Activated CD8-positive, alpha-beta memory T cell treated with anti-CD3 and anti-CD28 coated beads, Interleukin-2, amount 10 ng/mL, durations not matched to agents 7 days and 5 days (primary cell): ENCODE data around the gene SEC61A1. TPM values are rescaled to one million over a fixed set of nuclear protein-coding genes. Genes with fewer than 3 reads are reported as not detected.

ENCODE experiments used
- ATAC-seq: fragments of 150-1000 bp; cut with Tn5 transposase; one replicate; pipeline ENCODE4 v1.10.0; 2021; ENCODE audit warnings: moderate library complexity
- CTCF ChIA-PET: fragments of 350-600 bp; sonication (Branson Sonifier 250); formaldehyde crosslinking; loops from one replicate; lab custom pipeline; 2021; ENCODE audit warnings: antibody characterized with exemption; lab: Charles Lee
- DNase-seq: peaks from one replicate; pipeline ENCODE4 v3.0.0-alpha.2; 2020
- H3K27ac Mint-ChIP-seq: one replicate; pipeline ENCODE4 v1.8.0; 2021; ENCODE audit warnings: mild to moderate bottlenecking, mixed read lengths
- H3K27me3 Mint-ChIP-seq: one replicate; pipeline ENCODE4 v1.8.0; 2021; ENCODE audit warnings: mixed read lengths
- H3K36me3 Mint-ChIP-seq: one replicate; pipeline ENCODE4 v1.8.0; 2021; ENCODE audit warnings: mild to moderate bottlenecking, mixed read lengths
- H3K4me1 Mint-ChIP-seq: one replicate; pipeline ENCODE4 v1.8.0; 2021; ENCODE audit warnings: mixed read lengths
- H3K4me3 Mint-ChIP-seq: one replicate; pipeline ENCODE4 v1.8.0; 2021; ENCODE audit warnings: mild to moderate bottlenecking, moderate library complexity, mixed read lengths
- H3K9me3 Mint-ChIP-seq: one replicate; pipeline ENCODE4 v1.8.0; 2022; ENCODE audit warnings: low read depth, mixed read lengths
- total RNA-seq, 2 experiments: library from RNA; stranded (reverse); gene quantifications; one replicate each; pipeline ENCODE4 v1.2.3, GENCODE V29; 2021

Gene SEC61A1
- total RNA-seq, 2 experiments from 2014 or later: 123 to 178 TPM

DNA sequence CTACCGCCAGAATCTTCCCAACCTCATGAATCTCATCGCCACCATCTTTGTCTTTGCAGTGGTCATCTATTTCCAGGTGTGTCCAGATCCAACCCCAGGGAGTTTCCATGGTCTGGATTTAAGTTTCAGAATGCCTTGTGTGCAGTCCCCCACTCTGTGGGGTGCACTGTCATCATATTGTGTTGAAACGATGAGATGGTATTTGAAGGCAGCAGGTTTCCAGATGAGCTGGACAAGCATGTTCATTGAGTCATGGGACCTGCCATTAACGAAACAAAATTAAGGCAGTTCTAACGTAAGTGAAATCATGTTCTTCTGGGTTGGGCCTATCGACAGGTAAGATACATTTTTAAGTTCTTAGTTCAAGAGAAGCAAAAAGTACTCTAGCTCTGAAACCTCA, 12.7 kb downstream of the SEC61A1 start:
- H3K27me3 Mint-ChIP-seq: no peaks in the 10 kb centered on the region
- H3K36me3 Mint-ChIP-seq: peaks cover 65% of the 10 kb centered on the region
- no peak overlapping the region for H3K4me3 Mint-ChIP-seq
- peaks cover under 1% of the 10 kb centered on the region for H3K4me1 Mint-ChIP-seq
- H3K27ac Mint-ChIP-seq: no peak overlapping the region
- CTCF ChIA-PET: interaction anchor here (1.3 to 3.3 kb wide), 4 partner anchors 9 to 69 kb away, joined by 3 to 13 read pairs (median 5); partner anchors contain the start of gene RUVBL1
- DNase-seq: no peak
- H3K9me3 Mint-ChIP-seq: no peaks in the 10 kb centered on the region
- ATAC-seq: no peak

DNA sequence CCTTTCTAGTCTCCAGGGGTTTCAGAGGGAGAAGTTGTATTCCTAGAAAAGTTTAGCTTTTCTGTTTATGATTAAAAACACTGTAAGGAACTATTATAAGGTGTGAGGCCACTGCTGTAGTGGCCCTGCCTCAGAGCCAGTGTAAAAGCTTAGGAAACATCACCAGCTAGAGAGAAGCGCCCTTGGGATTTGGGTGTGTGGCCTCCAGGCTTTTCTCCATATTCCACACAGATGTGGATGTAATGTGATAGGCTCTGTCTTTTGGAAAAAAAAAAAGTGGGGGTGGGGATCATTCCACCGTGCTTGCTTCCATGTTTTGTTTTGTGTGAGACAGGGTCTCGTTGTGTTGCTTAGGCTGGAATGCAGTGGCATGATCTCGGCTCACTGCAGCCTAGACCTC, 13.9 kb downstream of the SEC61A1 start:
- H3K36me3 Mint-ChIP-seq: peaks cover 63% of the 10 kb centered on the region
- H3K27ac Mint-ChIP-seq: no peak overlapping the region
- no peaks in the 10 kb centered on the region for H3K27me3 Mint-ChIP-seq
- CTCF ChIA-PET: interaction anchor here (1.3 to 3.3 kb wide), 4 partner anchors 10 to 67 kb away, joined by 3 to 13 read pairs (median 4); partner anchors contain the start of genes RUVBL1 and SEC61A1
- no peaks in the 10 kb centered on the region for H3K9me3 Mint-ChIP-seq
- no peak for ATAC-seq
- DNase-seq: no peak
- H3K4me3 Mint-ChIP-seq: no peak overlapping the region
- no peaks in the 10 kb centered on the region for H3K4me1 Mint-ChIP-seq

DNA sequence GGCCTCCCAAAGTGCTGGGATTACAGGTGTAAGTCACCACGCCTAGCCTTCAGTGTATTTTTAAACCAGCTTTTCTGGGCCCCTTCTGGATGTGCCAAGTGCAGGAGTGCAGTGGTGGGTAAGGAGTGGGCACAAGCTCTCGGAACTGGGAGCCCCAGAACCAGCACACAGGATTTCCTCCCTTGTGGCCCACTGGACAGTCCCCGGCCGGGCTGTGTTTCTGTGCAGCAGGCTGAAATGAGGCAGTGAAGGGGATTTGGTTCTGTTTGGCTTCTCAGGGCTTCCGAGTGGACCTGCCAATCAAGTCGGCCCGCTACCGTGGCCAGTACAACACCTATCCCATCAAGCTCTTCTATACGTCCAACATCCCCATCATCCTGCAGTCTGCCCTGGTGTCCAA, 14.4 kb downstream of the SEC61A1 start:
- ATAC-seq: no peak
- Mint-ChIP-seq H3K4me1 (no peaks in the 10 kb centered on the region), H3K27ac (no peak overlapping the region), H3K4me3 (no peak overlapping the region), H3K36me3 (peaks cover 58% of the 10 kb centered on the region), H3K27me3 (no peaks in the 10 kb centered on the region), H3K9me3 (no peaks in the 10 kb centered on the region)
- no peak for DNase-seq
- CTCF ChIA-PET: interaction anchor here (0.6 to 3.3 kb wide), 5 partner anchors 9 to 67 kb away, joined by 3 to 13 read pairs (median 5); partner anchors contain the start of gene SEC61A1

DNA sequence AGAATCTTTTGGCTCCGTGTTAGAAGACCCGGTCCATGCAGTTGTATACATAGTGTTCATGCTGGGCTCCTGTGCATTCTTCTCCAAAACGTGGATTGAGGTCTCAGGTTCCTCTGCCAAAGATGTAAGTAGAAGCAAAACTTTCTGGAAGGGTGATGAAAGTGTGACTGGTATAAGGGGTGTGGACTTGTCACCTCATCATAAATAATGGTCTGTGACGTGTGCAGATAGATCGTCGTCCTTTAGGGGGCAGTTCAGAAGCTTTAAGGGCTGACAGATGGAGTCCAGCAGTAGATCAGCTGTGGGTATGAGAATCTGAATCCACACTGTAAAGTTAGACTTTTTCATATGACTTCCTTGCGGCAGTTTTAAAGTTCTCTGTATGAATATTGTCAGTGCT, 15.3 kb downstream of the SEC61A1 start:
- CTCF ChIA-PET: interaction anchor here (1.4 to 3.3 kb wide), 4 partner anchors 11 to 66 kb away, joined by 4 to 13 read pairs (median 6); no protein-coding TSS in a partner anchor
- no peaks in the 10 kb centered on the region for H3K27me3 Mint-ChIP-seq
- no peak overlapping the region for H3K27ac Mint-ChIP-seq
- peaks cover 51% of the 10 kb centered on the region for H3K36me3 Mint-ChIP-seq
- no peaks in the 10 kb centered on the region for H3K9me3 Mint-ChIP-seq
- H3K4me3 Mint-ChIP-seq: no peak overlapping the region
- ATAC-seq (no peak), DNase-seq (no peak)
- no peaks in the 10 kb centered on the region for H3K4me1 Mint-ChIP-seq

DNA sequence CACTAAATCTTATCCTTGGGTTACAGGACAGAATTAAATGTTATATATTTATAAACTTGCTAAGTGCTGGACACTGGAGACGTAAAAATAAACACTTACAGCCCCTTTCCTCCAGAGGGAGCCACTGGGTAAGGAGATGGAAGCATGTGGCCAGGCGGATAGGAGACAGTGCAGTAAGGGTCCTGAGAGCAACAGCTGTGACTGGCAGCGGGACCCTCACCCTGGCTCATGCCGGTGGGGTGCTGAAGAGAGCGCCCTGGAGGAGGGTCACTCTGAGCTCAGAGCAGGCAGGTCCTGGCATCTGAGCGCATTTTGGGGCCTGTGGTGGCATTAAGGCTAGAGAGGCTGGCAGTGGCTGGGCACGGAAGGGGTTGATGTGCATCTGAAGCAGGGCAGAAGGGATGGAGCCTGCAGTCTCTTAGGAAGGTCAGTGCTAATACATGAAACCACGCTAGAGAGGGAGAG, 16.0 kb downstream of the SEC61A1 start:
- Mint-ChIP-seq H3K27me3 (no peaks in the 10 kb centered on the region), H3K4me3 (no peak overlapping the region), H3K9me3 (no peaks in the 10 kb centered on the region), H3K27ac (no peak overlapping the region), H3K36me3 (peaks cover 49% of the 10 kb centered on the region), H3K4me1 (no peaks in the 10 kb centered on the region)
- ATAC-seq: peak; percentile 57
- CTCF ChIA-PET: interaction anchor here (1.4 to 3.3 kb wide), 4 partner anchors 12 to 65 kb away, joined by 4 to 13 read pairs (median 6); no protein-coding TSS in a partner anchor
- DNase-seq: no peak

DNA sequence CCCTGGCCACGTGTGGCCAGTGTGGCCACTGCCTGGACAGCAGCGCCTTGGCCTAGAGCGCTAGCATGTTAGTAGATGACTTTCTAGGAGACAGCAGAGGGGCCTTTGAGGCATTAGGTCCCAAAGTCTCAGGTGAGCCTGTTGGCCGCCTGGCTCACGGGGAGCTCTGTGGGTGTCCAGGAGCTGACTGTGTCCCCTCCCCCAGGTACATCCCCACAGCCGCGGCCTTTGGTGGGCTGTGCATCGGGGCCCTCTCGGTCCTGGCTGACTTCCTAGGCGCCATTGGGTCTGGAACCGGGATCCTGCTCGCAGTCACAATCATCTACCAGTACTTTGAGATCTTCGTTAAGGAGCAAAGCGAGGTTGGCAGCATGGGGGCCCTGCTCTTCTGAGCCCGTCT, 17.0 kb downstream of the SEC61A1 start:
- CTCF ChIA-PET: interaction anchor here (0.6 to 1.9 kb wide), 4 partner anchors 41 to 539 kb away, joined by 3 to 6 read pairs (median 4); no protein-coding TSS in a partner anchor
- ATAC-seq (no peak), DNase-seq (no peak)
- H3K36me3 Mint-ChIP-seq: peaks cover 47% of the 10 kb centered on the region
- no peaks in the 10 kb centered on the region for H3K4me1 Mint-ChIP-seq
- H3K4me3 Mint-ChIP-seq: no peak overlapping the region
- no peaks in the 10 kb centered on the region for H3K9me3 Mint-ChIP-seq
- no peak overlapping the region for H3K27ac Mint-ChIP-seq
- H3K27me3 Mint-ChIP-seq: no peaks in the 10 kb centered on the region

DNA sequence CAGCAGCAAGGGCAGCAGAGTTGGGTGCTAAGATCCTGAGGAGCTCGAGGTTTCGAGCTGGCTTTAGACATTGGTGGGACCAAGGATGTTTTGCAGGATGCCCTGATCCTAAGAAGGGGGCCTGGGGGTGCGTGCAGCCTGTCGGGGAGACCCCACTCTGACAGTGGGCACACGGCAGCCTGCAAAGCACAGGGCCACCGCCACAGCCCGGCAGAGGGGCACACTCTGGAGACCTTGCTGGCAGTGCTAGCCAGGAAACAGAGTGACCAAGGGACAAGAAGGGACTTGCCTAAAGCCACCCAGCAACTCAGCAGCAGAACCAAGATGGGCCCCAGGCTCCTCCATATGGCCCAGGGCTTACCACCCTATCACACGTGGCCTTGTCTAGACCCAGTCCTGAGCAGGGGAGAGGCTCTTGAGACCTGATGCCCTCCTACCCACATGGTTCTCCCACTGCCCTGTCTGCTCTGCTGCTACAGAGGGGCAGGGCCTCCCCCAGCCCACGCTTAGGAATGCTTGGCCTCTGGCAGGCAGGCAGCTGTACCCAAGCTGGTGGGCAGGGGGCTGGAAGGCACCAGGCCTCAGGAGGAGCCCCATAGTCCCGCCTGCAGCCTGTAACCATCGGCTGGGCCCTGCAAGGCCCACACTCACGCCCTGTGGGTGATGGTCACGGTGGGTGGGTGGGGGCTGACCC, 18.8 kb downstream of the SEC61A1 start:
- ATAC-seq (no peak), DNase-seq (no peak)
- Mint-ChIP-seq H3K4me1 (peaks cover 9% of the 10 kb centered on the region), H3K27ac (no peak overlapping the region), H3K9me3 (no peaks in the 10 kb centered on the region), H3K36me3 (peaks cover 37% of the 10 kb centered on the region), H3K4me3 (no peak overlapping the region), H3K27me3 (no peaks in the 10 kb centered on the region)
- CTCF ChIA-PET: interaction anchor here (0.8 kb wide), 1 partner anchor 640 kb away, joined by 3 read pairs; no protein-coding TSS in a partner anchor

DNA sequence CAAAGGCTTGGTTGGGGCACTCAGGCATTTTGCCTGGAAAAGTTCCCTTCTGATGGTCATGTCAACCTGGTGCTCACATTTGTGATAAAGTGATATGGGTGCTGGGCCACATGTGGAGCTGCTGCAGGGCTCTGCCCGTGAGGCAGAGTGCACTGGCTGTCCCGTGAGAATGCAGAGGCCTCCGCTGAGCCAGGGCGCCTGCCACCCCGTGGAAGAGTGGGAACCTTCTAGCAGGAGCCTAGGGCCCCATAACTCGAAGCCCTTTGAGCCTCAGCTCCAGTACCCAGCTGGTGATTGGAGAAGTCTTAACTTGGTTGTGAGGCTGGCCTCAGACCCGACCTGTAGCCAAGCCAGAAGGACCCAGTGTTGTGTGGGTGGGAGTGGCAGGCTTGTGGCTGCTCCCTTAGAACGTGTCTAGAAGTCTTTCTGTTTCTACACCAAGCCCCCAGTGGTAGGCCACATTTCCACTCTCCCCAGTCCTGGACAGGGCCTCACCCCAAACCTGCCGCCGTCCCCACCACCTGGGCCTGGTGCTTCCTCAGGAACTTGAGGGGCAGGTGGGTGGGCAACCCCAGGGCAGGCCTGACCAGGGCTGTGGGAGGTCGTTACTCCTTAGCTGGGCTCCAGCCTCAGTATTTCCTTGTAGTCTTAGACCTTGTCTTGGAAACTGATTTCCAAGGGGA, 19.7 kb downstream of the SEC61A1 start:
- CTCF ChIA-PET: no interaction called here
- peaks cover 12% of the 10 kb centered on the region for H3K4me1 Mint-ChIP-seq
- H3K4me3 Mint-ChIP-seq: no peak overlapping the region
- peaks cover 33% of the 10 kb centered on the region for H3K36me3 Mint-ChIP-seq
- ATAC-seq (no peak), DNase-seq (no peak)
- H3K27me3 Mint-ChIP-seq: no peaks in the 10 kb centered on the region
- no peak overlapping the region for H3K27ac Mint-ChIP-seq
- no peaks in the 10 kb centered on the region for H3K9me3 Mint-ChIP-seq

DNA sequence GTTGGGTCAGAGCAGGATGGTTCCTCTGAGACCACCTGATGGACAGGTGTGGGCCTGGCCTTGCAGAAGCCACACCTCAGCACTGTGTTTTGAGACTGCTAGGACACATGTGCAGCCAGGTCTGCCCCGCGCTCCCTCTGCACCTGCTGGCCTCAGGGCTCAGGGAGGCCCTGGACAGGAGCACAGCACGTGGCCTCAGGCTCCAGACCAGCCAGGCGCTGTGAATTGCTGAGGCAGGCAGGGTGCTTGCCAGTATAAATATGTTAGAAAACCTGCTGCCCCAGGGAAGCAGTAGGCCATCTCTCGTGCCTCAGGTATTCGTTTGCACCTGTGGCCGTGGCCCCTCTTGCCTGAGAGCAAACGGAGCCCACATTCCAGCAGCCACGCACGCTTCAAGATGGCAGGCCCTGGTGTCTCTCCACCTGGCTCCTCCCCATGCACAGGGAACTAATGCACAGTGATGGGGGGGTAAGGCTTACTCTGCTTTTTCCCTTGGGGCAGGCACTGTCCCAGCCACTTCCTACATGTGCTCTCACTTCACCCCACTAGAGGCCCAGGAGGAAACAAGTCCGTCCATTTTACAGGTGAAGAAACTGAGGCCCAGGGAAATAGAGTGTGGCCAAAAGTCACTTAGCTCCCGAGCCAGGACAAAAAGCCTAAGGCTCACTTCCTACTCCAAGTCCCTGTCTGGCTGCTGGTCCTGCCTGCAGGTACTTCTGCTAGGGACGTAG, 20.4 kb downstream of the SEC61A1 start:
- Mint-ChIP-seq H3K27me3 (no peaks in the 10 kb centered on the region), H3K4me3 (no peak overlapping the region), H3K9me3 (no peaks in the 10 kb centered on the region), H3K36me3 (peaks cover 26% of the 10 kb centered on the region), H3K27ac (no peak overlapping the region), H3K4me1 (peaks cover 12% of the 10 kb centered on the region)
- ATAC-seq: no peak
- CTCF ChIA-PET: interaction anchor here (1.3 to 2.0 kb wide), 3 partner anchors 8 to 17 kb away, joined by 3 to 6 read pairs (median 5); no protein-coding TSS in a partner anchor
- DNase-seq: no peak

DNA sequence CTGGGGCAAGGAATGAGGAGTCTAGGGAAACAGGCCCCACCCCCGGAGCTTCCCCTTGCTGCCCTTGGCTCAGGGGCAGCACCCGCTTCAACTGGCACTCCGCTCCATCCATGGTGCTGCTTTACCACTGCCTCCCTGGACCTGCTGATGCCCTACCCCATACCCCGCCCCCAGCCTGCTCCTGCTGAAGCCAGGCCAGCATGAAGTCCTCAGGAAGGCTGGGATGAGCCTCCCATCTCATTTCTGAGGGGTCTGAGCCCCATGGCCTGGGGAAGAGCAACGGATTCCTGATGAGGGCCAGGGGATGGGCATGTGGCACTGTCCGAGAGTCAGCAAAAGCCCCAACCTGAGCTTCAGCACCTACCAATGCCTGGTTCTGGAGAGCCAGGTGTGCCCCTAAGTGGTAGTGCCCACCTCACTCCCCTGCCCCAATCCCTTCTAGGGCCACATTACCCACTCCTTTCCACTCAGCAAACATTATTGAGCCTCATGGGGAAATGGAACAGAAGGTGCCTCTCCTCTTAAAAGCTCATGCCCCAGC, 21.0 kb downstream of the SEC61A1 start:
- no peak overlapping the region for H3K4me3 Mint-ChIP-seq
- DNase-seq (no peak), ATAC-seq (no peak)
- peaks cover 21% of the 10 kb centered on the region for H3K36me3 Mint-ChIP-seq
- CTCF ChIA-PET: interaction anchor here (0.6 to 2.0 kb wide), 6 partner anchors 9 to 61 kb away, joined by 3 to 6 read pairs (median 3); no protein-coding TSS in a partner anchor
- H3K9me3 Mint-ChIP-seq: no peaks in the 10 kb centered on the region
- peaks cover 12% of the 10 kb centered on the region for H3K4me1 Mint-ChIP-seq
- no peaks in the 10 kb centered on the region for H3K27me3 Mint-ChIP-seq
- no peak overlapping the region for H3K27ac Mint-ChIP-seq

DNA sequence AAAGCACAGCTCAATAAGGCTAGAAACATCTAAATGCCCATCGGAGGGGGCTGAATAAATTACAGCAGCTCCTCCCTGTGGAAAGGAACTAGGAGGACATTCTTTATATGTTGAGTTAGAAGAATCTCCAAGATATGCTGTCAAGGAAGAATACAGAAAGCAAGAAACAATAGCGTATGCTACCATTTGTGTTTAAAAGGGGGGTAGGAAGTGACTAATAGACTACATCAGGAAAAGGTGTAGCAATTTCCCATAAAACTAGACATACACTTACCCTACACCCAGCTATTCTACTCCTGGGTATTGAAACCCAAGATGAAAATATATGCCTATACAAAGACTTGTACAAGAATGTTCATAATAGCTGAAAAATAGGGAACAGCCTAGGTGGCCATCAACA, 21.6 kb downstream of the SEC61A1 start:
- Mint-ChIP-seq H3K27ac (no peak overlapping the region), H3K27me3 (no peaks in the 10 kb centered on the region), H3K4me3 (no peak overlapping the region), H3K9me3 (no peaks in the 10 kb centered on the region), H3K36me3 (peaks cover 18% of the 10 kb centered on the region), H3K4me1 (peaks cover 12% of the 10 kb centered on the region)
- DNase-seq: no peak
- ATAC-seq: no peak
- CTCF ChIA-PET: interaction anchor here (0.6 to 2.0 kb wide), 8 partner anchors 10 to 60 kb away, joined by 3 to 6 read pairs (median 3); no protein-coding TSS in a partner anchor

DNA sequence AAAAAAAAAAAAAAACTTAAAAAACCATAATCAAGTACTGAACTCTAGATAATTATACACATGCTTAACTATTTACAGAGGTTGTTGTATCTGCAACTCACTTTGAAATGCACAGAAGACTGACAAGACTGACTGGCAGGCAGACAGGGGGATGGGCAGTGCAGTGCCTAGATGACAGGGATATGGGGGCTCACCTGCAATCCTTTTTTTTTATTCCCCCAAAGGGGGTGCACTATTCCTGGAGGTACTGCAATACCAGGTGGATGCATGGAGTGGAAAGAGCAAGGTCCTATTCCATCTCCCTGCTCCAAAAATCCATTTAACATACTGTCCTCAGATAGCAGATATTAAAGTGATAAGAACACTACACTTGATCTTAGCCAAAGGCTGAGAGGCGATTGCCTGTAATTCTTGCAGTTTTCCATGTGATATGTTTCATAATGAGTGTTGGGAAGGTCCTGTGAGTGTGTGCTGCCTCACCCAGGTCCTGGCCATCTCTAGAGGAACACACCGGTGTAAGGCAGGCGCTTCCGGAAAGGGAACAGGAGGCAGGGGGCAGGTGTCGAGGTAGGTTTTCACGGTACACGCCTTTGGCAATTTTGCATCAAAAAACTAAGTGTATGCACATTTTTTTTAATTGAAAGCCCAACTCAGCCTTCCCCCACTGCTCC, 22.7 kb downstream of the SEC61A1 start:
- H3K36me3 Mint-ChIP-seq: peaks cover 14% of the 10 kb centered on the region
- DNase-seq (no peak), ATAC-seq (peak; percentile 4)
- no peak overlapping the region for H3K4me3 Mint-ChIP-seq
- H3K4me1 Mint-ChIP-seq: peaks cover 12% of the 10 kb centered on the region
- CTCF ChIA-PET: interaction anchor here (0.6 to 2.7 kb wide), 12 partner anchors 12 to 408 kb away, joined by 3 to 20 read pairs (median 4); partner anchors contain the start of gene SEC61A1
- H3K27me3 Mint-ChIP-seq: no peaks in the 10 kb centered on the region
- no peak overlapping the region for H3K27ac Mint-ChIP-seq
- no peaks in the 10 kb centered on the region for H3K9me3 Mint-ChIP-seq
